HG03135 (cell line): Measurements from ENCODE around the gene RAB11FIP4.

ENCODE experiments used
- ATAC-seq: cut with Tn5 transposase; IDR thresholded peaks from one replicate; pipeline ENCODE4 v1.9.1; 2021; ENCODE audit warnings: mild to moderate bottlenecking, moderate library complexity; ENCODE audit not compliant: unreplicated experiment

The RAB11FIP4 gene

GRCh38 chr17:31480904-31481782 lies 89.7 kb downstream of the RAB11FIP4 start:
- ATAC-seq = no peak

DNA sequence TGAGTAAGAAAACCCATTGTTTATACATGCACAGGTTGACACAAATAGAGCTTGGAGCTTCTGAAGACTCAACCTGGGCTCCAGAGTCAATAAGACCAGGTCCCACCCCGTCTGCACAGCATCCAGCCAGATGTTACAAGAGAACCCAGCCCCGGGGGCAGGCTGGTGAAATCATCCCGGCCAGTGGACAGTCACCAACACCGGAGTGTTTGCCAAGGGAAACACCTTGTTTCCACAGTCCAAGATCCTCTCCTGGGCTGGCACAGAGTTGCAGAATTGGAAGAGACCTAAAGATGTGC lies 90.3 kb downstream of the RAB11FIP4 start:
- ATAC-seq = no peak

GRCh38 chr17:31484821-31485220 lies 93.3 kb downstream of the RAB11FIP4 start:
- ATAC-seq = no peak

DNA sequence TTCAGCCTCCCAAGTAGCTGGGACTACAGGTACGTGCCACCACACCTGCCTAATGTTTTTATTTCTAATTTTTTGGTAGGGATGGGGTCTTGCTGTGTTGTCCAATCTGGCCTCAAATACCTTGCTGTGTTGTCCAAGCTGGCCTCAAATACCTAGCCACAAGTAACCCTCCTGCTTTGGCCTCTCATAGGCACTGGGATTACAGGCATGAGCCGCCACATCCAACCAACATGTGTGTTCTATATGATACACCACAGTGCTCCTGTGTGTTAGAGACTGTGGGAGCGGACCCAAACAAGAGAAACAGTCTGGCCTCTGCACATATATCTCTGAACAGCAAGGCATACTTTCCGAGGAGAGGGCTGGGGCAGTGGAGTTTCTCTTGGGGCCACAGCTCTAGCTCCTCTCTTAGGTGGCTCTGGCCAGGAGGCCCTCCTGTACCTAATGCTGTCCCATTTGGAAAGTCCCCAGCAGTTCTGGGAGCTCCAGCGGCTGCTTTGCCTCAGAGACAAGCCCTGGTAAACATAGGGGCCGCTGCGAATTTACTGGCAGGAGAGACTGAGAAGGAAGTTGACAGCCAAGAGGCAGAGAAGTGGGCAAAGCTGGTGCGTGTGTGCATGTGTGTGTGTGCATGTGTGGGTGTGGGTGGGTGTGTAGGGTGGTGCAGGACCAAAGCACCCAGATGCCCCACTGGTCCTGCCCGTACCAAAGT lies 95.0 kb downstream of the RAB11FIP4 start:
- ATAC-seq = no peak

DNA sequence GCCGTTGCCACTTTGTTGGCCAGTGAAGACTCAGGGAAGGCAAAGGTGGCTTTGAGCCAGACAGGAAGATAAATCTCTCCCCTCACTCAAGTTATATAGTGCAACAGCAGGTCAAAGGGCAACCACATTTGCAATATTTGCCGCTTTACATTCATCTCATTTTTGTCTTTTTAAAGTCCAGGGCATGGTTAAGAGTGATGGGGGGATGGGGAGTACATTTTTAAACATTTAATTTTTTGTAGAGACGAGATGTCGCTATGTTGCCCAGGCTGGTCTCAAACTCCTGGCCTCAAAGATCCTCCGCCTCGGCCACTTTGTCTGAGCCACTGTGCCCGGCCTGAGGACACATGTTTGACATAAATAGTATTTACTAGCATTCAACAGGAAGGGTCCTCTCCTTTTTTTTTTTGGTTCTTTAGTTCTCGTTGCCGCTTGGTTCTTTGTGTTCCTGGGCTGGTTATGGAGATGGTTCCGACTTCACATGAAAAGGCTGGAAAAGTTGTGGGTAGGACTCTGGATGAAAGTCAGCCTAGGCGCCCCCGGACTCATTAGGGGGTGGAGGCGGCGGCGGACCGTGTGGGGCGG lies 95.7 kb downstream of the RAB11FIP4 start:
- no peak for ATAC-seq

DNA sequence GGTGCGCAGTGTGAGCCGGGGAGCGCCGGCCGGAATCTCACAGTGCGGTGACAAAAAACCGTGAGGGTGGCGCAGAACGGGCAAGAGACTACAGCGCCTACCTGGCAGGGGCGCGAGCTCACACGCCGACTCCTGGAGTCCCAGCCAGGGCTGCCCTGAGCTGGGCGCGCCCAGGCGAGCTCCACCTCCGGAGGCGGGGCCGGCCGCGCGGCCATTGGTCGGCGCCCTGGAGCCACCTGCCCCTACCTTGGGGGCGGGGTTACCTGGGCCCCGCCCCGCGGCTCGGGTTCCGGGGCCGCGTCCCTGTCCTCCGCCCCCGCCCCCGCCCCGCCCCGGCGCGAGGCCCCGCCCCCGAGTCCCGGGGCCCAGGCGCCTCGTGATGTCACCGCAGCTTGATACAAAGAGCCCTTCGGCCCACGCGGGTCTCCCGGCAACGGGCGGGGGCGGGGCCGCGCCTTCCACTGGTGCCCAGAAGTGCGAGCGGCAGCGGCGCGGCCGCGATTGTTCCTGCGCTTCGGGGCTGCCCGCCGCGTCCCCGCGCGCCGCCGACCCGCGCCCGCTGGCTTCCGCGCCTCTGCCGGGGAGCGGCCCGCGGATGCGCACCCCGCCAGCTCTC lies 96.3 kb downstream of the RAB11FIP4 start:
- peak; percentile 70 for ATAC-seq

DNA sequence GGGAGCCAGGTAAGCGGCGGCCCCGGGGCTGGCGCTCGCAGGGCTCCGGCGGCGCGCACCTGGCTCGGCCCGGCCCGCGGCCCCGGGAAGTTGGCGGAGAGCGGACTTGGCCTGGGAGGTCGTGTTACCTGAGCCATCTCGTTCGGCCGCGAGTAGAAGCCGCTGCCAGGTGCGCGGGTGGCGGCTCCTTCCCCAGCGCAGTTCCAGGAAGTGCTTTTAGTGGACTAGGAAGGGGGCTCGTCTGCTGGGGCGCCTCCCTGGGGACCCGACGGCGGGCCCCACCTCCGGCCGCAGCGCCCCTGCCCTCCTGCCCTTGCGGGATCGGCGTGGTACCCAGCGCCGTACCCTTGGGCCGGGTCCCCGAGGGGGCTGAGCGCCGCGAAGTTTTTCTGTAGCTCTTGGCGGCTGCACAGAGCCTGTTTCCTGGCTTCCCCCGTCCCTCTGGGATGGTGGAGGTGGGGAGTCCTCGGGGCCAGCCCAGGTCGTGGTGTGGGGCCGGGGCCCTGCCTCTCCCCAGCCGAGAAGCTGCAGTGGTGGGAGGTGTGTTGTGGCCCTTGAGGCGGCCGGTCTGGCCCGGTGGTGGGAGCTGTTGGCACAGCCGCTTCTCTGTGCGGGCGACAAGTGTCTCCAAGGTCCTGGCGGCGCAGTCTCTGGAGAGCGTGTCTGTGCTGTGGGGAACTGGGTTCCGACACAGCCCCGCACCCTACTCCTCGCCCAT lies 96.9 kb downstream of the RAB11FIP4 start:
- peak; percentile 16 for ATAC-seq

DNA sequence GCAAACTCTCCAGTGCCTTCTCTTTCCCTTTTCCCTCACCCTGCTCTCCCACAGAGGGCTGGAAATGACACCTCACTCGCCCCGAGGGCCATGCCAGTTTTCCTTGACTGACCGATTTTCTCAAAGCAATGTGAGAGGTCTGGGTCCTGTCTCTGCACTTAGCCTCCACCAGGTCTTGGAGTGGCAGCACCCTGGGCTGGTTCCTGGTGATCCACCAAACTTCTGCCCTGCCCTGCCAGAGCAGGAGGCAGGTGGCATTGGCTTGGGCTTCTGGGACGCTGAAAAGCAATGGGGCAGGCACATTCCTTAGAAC lies 97.5 kb downstream of the RAB11FIP4 start:
- ATAC-seq = no peak

GRCh38 chr17:31489295-31490018 lies 98.0 kb downstream of the RAB11FIP4 start:
- no peak for ATAC-seq

GRCh38 chr17:31490019-31490650 lies 98.7 kb downstream of the RAB11FIP4 start:
- no peak for ATAC-seq

- ATAC-seq = no peak
These were observed 99.3 kb downstream of the RAB11FIP4 start for GRCh38 chr17:31490671-31491375.

DNA sequence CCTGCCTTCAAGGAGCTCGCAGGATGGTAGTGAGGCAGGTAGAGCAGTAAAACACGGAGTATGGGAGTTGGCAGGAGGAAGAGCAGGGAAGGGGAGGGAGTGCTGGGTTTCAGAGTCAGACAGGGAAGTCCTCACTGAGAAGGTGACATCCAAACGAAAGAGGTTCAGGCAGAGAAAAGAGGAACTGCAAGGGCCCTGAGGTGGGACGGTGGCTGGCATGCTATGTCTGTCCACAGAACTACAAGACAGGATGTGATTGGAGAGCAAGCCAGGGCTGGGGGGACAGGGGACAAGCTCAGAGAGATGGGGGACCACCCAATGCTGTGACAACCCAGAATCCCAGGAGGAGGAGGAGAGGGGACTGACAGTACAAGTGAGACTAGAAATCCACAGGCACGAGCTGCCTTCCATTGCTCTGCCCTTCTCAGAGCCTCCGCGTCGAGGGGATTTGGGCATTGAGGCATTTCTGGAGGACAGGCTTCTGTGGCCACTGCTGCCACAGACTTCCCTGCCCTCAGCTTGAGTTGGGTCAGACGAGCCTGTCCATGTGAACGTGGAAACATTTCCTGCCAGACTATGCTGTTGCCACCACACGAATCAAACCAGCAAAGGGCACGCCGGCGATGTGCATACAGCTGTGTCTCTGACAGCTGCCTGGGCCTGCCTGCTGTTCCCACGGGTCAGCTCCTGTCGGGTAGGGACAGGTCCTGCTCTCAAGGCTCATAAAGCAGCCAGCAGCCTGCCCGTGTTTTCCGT lies 100.1 kb downstream of the RAB11FIP4 start:
- no peak for ATAC-seq

DNA sequence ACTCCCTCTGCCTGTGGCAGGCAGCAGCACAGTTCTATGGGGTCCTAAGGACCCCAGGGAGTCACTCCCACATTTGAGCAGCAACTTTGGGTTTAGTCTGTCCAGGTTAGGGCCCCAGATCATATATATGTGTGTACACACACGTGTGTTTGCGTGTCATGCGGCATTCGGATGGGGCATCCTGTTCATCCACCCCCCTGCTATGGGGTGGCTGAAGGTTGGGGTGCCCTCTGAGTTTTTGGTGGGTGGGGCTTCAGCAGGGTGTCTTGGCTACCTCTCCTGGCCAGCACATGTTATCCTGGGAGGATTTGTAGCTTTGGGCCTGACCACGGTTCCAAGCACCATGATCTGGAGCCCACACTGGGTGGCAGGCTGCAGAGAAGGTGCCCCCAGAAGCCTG lies 100.7 kb downstream of the RAB11FIP4 start:
- no peak for ATAC-seq

GRCh38 chr17:31492880-31493655 lies 101.6 kb downstream of the RAB11FIP4 start:
- ATAC-seq = no peak

DNA sequence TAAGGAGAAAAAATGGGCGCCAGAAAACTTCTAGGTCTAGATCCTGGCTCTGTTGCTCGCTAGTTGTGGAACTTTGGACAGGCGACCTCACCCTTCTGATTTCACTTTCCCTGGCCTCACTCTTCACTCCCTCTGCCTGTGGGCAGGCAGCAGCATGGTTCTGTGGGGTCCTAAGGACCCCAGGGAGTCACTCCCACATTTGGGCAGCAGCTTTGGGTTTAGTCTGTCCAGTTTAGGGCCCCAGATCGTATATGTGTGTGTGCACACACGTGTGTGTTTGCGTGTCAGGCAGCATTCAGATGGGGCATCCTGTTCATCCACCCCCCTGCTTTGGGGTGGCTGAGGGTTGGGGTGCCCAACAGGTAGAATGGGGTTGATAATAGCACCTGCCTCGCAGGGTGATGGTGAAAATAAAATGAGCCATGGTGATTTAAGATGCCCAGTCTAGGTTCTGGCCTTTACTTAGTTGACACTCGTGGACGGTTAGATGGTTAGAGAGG lies 102.2 kb downstream of the RAB11FIP4 start:
- no peak for ATAC-seq

- peak; percentile 59 for ATAC-seq
These were observed 103.0 kb downstream of the RAB11FIP4 start for GRCh38 chr17:31494259-31495021.
